ENCODE data around the gene GPATCH2L.

Gene GPATCH2L

DNA sequence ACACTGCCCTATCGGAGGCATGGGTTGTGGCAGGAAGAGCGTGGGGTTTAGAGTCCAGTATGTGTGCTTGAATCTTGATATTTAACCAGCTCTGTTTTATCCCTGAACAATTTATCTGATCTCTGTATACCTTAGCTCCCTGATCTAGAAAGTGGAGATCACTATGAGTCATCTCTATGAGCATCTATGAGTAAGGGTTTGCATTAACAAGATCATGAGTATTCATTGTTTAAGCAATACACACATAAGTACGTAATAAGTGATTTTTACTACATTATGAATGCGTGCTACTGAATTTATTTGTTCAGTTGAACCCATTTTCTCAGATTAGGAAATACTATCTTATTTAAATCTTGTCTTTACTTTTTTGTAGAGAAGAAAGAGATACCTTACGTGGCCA lies 49.4 kb downstream of the GPATCH2L start:
- no peak for DNase-seq

DNA sequence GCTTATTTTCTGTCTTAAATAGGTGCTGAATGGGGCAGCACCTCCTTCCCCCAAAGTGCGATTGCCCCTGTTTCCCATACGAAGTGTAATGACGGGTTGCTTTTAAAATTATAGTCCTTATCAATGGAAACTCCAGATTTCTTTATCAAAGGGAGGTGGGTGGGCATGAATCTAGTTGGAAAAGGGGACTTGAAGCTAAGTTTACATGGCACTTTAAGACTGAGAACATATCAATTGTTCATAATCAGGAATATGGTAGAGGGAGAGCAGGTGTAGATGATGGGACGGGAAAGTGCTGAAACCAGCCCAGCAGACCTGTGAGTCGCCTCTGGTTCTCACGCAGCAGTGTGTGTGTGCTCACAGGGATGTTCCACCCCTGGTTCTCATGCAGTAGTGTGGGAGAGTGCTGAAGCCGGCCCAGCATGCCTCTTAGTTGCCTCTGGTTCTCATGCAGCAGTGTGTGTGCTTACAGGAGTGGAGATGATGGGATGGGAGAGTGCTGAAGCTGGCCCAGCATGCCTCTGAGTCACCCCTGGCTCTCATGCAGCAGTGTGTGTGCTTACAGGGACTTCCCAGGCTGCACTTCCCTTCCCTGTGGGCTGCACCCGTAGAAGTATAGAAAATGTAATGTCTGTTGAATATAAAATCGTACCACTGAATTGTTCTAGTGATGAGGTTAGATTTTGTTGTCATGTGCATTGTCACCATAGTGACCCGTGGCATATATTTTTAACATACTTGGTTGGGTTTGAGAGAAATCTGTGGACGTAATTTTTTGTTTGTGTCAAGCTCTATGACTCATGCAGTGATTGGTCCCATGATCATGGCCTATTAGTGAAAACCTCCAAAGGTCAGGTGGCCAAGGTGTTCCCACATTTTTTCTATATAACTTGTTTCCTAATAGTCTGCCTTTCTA lies 51.6 kb downstream of the GPATCH2L start:
- no peak for DNase-seq

DNA sequence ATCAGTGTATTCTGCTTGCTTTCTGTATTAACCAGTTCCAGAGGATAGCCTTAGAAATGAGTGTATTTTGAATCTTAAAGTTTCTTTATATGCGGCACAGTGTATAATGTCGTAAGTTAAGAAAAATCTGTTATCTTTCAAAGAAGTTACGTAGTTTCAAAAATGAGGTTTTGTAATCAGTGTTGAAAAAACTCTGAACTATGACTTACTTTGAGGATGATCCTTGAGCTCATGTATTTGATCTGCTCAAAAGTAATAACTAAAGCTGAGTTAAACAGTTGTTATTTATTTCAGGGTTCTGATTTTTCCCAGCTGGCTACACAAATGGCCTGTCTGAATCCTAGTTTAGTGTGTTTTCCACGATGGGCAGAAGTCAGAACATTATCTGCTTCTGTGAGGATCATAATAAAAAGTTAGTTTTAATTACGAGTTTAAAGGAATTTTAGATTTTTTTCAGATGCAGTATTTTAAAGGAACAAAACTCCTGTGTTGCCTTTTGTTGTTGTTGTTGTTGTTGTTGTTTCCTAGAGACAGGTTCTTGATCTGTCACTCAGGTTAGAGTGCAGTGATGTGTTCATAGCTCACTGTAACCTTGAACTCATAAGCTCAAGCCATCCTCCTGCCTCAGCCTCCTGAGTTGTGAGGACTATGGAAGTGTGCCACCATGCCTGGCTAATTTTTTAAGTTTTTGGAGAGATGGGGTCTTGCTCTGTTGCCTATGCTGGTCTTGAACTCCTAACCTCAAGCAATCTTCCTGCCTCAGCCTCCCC lies 52.9 kb downstream of the GPATCH2L start:
- DNase-seq = no peak

DNA sequence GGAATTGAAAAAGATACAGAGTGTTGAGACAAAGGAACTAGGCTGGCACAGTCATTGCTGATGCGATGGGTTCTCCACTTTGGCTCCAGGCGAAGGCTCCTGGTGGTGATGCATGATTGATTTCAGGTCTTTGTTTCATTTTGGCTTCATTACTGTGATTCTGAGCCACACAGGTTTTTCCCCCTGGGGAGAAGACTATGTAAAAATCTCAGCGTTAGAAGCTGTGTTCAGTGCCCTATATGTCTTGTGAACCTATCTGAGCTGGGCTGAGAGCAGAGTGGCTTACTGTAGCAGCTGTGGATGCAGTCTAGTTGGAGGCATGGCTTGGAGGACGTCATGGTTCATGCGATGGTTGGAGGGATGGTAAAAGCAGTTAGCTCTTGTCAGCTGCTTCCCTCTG lies 54.0 kb downstream of the GPATCH2L start:
- no peak for DNase-seq

DNA sequence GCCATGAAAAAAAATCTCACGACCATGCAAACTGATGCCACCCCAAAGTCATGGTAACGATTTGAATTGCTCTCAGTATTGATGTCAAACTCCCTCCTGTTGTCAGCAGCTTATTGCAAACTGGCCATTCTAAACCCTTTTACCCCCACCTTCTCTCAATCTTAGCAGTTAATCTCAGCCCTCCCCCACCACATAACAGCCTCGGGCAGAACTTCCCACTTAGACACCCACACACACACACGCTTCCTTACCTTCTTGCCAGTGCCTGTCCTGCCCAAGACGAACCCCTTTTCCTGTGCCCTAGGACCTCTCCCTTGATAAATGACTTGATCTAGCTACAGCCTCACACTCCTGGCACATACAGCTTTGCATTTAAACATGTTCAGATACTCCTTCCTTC lies 56.6 kb downstream of the GPATCH2L start:
- DNase-seq = no peak

DNA sequence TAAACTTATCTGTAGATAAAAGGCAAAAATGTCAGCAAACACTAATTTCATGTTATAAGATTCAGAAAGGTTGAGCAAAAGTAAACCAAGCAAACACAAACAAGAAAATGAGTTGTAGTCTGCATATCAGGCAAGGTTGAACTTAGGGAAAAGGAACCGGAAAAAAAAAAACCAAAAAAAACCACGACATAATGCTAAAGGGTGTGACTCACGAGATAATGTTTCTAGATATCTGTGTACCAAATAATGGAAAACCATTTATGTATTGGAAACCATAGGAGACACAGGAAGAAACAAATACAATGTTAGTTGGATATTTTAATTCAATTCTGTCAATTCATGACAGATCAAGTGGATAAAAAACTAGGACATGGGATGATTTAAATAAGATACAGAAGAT lies 60.5 kb downstream of the GPATCH2L start:
- DNase-seq = no peak

DNA sequence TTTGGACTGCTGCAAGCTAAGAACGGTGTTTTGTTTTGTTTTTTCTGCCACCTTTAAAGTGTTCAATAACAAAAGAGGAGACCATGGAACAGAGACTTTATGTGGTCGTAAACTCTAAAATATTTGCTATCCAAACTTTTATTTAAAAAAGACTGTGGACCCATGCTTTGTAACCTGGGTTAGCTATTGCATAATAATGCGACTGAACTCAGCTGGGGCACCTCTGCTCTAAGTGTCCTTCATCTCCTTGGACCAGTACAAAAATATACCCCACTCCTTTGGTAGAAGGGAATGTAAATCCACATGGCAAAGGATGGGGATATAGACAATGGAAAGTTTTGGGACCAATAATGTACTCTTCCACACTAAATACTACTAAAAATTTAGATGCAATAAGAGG lies 65.5 kb downstream of the GPATCH2L start:
- no peak for DNase-seq

DNA sequence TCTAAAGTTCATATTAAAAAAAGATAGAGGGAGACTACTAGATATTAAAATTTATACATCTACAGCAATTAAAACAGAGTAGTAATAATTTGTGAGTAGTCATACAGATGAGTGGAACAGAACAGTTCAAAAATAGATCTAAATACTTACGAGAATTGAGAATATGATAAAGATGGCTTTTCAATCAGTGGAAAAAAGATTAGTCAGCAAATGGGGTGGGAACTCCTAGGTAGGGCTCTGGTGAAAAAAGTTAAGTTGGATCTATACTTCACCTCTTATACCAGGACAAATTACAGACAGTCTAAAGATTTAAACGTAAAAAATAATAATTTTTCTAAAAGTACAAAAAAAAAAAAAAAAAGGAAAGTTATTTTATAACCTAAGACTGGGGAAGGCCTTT lies 66.9 kb downstream of the GPATCH2L start:
- DNase-seq = no peak

DNA sequence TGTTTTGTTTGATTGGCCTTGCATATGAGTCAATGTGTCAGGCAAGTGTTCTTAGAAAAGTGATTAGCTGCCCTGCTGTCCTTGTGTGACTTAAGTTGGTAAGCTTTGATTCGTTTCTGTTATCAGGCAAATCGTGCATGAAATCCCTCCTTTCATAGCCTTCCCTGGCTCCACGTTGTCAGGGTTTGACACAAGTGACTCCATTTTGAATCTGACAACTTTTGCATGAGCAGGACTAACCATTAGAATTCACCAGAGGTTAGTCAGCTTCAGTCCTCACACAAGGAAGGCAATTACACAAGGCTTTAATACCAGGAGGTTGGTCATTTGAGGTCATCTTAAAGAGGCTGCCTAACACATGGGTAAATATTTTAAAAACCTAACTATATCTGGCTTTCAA lies 68.2 kb downstream of the GPATCH2L start:
- DNase-seq = no peak

DNA sequence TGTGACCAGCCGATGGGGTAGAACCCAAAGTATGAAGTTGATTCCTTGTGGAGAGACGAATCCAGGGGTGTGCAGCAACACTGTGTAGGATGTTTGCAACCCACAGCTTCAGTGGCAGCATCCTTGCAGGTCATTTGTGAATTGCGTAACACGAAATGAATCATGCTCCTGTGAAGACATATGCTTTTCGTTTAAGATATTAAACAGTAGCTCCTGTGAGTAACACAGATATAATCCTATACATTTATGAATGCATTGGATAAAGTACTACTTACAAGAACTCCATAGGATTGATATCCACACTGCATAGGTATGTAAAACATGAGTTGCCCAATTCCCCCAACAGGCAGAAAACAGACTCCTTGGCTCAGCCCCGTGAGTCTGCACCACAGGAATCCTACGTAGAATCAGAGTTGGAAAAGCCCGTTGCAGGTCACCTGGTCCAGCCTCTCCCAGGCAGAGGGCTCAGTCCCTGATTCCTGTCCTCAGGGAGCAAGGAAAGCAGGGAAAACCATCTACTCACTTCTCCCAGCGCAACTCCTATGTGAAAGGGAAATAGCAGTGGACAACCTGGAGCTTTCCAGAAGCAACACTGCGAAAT lies 75.8 kb downstream of the GPATCH2L start:
- no peak for DNase-seq

DNA sequence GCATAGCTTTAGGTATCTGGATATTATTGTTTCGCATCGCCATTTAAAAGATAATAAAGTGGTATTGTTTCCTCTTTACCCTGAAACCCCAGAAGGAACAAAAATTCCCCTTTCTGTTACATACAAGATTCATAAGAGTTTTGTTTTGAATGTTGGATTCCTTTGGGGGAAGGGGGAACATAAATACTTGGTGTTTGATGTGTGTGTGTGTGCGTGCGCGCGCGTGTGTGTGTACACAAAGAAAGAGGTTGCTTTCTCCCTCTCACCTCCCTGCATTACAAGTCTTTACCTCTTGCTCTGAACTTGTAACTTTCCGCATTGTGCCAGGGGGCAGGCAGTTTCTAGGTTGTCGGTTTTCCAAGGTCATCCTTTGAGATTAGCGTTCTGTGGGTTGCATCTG lies 76.4 kb downstream of the GPATCH2L start:
- DNase-seq = no peak

DNA sequence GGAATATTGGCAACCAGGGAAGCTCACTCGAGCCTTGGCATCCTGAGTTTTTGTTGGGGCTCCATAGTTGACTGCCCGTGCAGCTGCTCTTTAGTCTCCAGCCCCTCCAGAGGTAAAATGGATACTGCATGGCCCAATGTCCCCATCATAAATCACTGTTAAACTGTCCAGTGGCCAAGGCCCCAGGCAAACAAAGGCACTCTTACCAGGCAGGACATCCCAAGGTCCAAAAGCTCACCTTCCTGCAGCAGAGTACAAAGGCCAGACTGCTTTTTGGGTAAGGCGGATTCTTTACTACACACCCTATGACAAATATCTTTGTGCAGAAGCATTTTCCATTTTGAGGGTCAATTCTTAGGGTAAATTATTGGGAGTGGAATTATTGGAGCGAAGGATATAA lies 81.1 kb downstream of the GPATCH2L start:
- DNase-seq = no peak

DNA sequence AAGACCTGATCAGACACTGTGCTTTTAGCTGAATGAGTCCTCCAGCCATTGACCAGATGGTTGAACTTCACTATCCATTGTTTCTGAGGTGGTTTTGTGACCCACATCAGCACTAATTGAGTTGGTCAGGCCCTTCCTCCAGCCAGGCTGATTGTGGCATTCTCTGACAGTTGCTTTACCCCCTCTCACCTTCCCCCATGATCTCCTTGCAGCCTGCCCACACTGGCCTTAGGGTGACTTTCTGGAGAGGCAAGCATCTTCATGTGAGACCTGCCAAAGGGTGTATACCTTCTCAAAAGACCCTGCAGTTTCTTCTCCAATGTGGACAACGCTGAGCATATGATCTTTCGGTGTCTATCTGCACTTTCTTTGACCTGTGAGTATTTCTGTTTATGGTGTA lies 83.9 kb downstream of the GPATCH2L start:
- DNase-seq = no peak

DNA sequence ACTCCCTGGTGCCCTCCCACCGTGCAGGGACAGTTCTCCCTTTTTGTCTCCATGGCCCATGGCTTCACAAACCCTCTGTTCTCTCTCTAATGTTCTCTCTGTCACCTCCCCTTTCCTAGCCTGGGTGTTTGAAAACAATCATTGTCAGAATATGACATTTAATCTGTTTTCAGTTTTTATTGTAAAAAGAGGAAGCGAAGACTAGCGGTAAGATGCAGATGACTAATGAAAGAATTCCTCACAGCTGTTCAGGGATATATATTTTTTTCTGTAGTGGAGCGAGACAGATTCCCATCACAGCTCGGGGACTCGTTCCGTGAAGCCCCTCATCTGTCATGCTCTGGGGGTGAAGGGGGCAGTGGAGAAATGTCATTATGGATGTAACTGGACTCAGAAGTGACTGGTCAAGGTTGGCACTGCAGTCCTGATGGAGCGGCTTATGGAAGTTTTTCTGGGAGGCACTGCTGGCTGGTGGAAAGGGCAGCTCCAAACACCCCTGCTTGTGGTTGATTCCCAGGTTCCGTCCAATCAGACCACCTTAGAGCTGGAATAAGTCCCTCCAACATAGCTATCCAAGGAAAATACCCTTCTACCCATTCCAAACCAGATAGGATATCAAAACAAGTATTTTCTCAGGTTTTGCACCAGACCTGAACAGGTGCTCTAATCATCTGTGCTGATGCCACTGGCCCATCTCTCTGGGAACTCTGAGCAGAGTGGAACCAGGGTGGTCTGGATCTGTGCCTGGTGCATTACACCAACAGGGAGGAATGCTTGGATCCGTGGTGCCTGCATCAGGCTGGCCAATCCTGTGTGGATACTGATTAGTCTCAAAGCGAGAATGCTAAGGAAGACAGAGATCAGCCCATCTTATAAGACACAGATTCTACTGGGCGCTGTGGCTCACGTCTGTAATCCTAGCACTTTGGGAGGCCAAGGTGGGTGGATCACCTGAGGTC lies 84.7 kb downstream of the GPATCH2L start:
- DNase-seq = no peak

DNA sequence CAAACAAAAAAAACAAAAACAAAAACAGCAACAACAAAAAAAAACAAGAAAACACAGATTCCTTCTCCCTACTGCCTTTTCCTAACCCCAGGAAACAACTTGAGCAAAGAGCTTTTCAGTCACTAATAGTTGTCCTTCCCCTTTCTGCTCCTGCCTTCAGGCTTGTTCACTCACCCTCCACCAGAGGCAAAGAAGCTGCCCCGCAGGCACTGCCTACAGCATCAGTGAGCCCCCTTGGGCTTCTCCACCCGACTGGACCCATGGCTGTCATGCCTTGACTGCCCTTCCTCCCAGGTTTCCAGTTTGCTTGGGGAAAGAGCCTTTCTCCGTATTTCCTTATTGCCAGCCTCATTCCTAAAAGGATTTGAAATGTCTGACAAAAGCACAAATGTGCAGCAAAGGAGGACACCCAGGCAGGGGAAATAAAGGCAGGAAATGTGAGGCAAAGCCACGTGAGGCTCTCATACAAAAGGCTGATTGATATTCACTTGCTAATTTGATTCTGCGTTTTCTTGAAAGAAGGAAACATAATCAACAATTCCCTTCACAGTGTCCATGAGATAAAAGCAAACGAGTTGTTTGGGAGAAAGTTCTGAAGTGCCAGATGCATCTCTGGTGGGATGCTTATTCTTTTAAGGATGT lies 85.7 kb downstream of the GPATCH2L start:
- no peak for DNase-seq

DNA sequence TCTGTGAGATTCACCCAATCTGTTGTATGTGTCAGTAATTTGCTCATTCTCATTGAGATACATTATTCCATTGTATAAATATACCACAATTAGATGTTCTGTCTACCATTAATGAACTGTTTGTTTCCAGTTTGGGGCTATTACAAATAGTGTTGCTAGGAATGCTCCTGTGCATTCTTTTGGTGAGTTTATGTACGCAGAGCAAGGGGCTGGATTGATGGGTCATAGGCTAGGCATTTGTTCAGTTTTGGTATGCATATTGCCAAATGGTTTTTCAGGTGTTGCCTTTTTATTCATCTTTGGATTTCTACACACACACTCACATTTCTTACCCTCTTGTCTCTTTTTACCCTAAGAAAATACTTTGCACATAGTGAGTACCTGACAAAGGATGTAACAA lies 93.4 kb downstream of the GPATCH2L start:
- no peak for DNase-seq

DNA sequence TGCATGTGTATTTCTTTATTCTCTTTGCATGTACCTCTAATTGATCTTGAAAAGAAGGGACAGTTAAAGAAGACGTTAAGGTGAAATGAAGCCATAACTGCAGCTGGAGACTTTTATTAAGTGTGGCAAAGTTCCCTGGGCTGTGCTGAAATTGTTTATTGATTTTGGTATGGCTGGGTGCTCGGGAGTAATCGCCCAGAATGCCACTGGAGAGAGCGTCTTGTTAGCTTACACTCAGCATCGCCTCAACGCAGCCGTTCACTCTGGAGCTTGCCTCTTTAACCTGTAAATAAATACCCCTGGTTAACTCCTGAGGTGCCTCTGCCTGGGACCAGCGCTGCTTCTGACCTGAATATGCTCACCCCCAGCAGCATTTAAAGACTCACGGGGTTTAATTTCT lies 98.6 kb downstream of the GPATCH2L start:
- DNase-seq = no peak

DNA sequence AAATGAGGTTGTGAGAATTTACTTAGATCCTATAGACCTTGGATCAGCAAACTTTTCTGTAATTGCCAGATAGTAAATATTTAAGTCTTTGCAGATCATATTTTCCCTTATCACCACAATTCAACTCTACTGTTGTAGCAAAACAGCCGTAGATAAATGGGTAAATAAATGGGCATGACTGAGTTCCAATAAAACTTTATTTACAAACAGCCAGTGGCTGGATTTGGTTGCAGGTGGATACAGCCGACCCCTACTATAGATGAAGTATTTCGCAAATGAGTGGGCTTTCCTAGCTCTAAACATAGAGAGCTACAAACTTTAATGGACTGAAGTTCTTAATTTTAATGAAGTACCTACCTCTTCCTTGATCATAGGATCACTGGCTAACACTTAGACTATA lies 100.7 kb downstream of the GPATCH2L start:
- DNase-seq = no peak

DNA sequence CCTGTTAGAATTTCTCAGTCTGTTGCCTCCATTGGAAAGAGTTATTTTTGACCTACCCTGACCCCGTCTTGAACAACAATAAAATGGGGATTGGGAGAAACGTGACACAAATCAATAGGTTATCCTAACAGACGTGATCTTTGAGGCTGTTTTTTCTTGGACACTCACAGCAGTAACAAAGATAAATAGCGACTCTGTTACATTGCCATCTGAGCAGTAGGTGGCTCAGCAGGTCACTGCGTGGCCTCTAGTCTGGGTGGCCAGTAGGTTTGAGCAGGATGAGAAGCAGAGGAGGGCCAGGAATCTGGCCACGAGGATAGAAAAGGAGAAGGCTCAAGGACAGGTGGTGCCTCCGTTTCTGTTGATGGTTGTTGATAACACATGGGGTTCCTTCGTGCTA lies 101.4 kb downstream of the GPATCH2L start:
- no peak for DNase-seq

DNA sequence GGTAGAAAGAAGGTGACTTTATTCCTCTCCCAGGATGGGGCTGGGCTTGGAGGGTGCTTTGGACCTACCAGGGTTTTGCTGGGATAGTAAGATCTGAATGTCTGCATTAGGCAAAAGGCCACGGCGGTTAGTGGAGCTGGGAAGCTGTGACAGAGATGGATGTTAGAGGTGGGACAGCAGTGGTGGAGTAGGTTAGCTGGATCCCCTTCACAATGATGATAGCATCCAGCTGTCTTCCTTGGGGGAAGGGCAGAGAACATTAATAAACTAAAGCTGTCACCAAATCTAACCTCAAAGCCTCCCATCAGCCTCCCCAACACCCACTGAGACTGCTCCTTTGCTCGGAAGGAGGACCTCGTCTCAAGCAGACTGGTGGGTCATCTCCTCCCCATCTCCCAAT lies 104.8 kb downstream of the GPATCH2L start:
- DNase-seq = no peak

DNA sequence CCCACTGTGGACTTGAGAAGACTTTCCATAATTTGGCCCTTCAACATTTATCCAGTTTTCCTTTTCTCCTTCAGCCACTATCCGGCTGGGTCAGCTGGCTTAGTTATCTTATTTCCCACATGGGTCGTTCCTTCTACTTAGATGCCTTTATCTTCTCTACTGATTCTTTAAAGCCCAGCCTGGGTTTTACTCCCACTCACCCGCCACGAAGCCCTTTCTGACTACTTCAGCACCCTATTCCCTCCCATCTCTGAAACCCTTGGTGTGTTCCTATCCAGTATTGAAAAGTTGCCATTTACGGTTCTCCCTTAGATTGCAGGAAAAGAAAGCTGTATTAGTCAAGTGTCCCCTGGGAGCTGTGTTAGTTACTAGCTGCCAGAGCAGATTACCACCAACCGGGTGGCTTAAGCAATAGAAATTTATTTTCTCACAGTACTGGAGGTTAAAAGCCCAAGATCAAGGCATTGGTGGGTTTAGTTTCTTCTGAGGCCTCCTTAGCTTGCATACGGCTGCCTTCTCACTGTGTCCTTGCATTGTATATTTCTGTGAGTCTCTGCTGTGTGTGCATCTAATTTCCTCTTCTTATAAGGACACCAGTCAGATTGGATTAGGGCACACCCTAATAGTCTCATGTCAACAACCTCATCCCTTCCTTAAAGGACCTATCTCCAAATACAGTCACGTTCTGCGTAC lies 105.5 kb downstream of the GPATCH2L start:
- DNase-seq = no peak

Data from hippocampal formation (tissue), 2 donors.